IPS-NIHi7 (cell line): Measurements from ENCODE around the gene EOMES.
A peak's percentile ranks its signal among the peaks of the same experiment; 100 is the strongest.

ENCODE experiments used
- DNase-seq: peaks from one replicate; pipeline ENCODE4 v3.0.0; 2012; ENCODE audit warnings: mixed read lengths; ENCODE audit errors: extremely low spot score

Gene EOMES

DNA sequence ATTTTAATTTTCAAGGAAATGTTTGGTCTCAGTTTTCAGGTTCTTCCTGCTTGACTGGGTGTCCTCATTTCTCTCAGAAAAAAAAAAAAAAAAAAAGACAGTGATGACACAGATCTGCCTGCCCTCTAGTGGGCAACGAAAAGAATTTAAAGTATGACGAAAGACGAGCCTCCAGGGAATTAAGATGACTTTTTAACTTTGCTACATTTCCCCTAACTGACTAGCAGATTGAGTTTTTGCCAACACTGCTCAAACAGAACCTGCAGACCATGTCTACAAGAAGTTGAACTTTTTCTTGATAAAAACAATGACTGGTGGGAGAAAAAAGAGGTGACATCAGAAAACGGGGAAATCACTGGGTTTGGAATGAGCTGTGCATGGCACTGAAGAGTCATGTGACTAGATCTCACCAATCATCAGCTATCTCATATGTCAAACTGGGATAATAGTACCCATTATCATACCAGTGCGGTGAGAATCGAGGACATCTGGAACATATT lies 40.8 kb downstream of the EOMES start:
- DNase-seq: peak; percentile 57

DNA sequence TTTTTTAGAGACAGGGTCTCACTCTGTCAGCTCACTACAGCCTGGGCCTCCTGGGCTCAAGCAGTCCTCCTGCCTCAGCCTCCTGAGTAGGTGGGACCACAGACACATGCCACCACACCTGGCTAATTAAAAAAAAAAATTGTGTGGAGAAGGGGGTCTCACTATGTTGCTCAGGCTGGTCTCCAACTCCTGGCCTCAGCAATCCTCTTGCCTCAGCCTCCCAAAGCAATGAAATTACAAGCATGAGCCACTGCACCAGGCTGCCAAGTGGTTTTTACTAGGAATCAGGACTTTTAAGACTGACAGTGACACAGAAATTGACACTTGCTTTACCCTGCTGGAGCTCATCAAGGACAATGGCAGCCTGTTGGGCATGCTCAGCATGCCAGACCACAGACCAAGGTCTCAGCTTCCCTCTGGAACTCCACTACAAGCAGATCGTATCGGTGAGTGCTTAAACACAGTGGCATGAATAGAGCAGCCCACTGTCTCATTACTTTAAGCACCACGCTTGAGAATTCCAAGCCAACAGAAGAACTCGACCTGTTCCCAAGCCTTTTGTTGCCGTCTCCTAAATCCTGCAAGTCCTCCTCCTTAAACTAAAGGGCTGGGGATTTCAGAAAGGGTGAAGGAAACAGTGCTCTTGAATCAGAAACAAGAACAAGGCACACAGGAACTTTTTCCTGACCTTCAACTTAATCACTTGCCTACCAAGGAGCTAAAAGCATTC lies 41.4 kb downstream of the EOMES start:
- peak; percentile 41 for DNase-seq

DNA sequence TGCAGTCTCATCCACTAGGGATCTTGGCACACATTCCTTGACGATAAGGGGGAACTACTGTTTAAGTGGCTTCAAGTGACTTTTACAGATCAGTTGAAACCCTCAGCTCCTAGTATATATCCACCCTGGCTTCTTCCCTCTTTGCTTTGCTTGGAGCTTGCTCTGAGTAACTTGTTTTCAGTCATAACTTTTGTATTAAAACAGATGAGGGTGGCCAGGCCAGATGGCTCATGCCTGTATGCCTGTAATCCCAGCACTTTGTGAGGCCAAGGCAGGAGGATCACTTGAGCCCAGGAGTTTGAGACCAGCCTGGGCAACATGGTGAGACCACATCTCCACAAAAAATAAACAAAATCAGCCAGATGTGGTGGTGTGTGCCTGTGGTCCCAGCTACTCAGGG lies 42.4 kb downstream of the EOMES start:
- no peak for DNase-seq

DNA sequence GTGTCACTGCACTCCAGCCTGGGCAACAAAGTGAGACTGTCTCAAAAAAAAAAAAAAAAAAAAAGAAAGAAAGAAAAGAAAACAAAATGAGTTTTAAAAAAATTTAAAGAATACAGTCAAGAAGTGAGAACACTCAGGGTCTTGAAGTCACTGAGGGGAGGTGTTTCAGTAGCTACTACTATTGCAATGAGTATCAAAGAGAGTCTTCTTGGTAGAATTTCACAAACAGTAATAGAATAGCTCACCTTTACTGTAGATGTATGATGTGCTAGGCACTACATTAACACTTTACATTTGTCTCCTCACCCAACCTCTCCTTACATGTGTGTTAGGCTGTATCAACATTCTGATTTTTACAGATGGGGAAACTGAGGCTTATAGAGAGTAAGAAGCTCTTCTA lies 43.9 kb downstream of the EOMES start:
- no peak for DNase-seq

DNA sequence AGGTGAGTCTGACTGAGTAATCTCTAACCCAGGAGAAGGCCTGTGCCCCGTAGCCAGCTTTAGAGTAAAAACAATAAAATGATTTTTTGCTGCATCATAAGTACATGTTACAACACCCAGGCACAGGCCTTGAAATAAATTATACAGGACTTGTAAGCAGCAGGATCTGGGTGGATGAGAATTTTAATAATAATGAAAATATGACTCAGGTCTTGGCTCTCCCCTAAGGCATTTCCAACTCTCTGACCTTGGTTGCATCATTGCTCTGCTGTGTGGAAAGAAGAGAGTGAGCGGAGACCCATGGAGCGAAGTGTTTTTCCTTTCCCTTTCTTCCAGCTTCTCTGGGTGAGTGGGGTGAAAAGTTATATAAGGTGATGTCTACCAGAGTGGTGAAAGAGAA lies 44.6 kb downstream of the EOMES start:
- DNase-seq: no peak

DNA sequence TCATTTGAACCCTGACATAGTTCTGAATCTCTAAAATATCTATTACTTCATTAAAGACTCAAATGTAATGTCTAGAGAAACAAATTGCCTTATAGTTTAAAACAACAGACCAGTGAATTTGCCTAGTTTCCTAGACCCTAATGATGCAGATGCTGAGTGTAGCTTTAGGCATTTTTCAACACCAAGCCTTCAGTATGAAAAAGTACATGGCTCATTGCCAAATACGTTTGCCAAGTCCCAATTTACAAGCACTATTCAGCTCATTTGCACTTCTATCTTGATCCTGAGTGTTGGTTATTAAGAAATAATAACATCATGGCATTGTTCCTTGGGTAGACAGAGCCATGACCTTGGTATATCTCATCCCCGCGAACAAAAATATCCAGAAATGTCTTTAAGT lies 46.8 kb downstream of the EOMES start:
- no peak for DNase-seq

DNA sequence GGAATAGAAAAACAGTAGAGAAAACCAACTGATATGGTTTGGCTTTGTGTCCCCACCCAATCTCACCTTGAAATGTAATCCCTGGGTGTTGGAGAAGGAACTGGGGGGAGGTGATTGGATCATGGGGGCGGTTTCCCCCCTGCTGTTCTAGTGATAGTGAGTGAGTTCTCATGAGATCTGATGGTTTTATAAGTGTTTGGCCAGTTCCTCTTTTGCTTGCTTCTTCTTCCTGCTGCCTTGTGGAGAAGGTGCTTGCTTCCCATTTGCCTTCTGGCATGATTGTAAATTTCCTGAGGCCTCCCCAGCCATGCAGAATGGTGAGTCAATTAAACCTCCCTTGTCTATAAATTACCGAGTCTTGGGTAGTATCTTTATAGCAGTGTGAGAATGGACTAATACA lies 48.4 kb downstream of the EOMES start:
- no peak for DNase-seq

DNA sequence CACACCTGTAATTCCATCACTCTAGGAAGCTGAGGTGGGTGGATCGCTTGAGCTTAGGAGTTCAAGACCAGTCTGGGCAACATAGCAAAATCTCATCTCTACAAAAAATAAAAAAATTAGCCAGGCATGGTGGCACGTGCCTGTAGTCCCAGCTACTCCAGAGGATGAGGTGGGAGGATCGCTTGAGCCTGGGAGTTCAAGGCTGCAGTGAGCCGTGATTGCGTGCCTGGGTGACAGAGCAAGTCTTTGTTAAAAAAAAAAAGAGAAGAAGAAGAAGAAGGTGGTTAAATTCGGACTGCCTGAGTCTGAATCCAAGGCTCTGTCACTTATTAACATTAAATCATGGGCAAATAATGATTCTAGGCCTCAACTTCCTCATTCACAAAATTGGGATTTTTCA lies 51.0 kb downstream of the EOMES start:
- DNase-seq: no peak

DNA sequence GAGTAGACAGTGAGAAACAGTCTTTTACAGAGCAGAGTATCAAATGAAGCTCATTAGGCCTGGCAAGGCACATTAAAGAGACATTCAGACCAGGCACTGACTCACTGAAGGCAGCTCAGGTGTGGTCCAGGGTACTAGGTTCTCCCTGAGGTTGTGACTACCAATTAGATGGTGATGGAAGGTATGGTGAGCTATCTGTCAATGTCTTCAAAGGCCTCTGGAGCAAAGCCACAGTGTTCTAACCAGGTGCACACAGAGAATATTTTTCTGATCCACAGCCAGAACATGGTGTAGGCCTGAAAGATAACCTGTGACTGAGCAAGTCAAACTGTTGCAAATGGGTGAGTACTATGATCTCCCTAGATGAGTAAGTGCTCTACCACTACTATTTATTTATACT lies 51.5 kb downstream of the EOMES start:
- no peak for DNase-seq

DNA sequence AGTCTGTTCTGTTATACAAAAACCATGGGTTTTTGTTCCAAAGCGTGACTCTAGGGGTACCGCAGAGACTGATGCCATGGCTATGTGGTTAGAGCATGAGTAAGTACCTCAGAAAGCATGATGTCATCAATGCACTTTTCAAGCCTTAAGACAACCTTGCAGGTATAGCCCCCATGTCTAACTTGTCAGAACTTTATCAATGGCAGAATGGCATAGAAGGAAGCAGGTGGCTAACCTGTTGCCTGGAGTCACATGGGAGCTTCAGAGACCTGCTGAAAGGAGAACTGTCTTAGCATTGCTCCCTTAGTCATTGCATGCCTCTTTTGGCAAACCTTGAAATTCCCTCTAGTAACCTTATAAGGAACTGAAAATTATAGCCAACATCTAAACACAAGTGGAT lies 52.5 kb downstream of the EOMES start:
- DNase-seq: no peak

DNA sequence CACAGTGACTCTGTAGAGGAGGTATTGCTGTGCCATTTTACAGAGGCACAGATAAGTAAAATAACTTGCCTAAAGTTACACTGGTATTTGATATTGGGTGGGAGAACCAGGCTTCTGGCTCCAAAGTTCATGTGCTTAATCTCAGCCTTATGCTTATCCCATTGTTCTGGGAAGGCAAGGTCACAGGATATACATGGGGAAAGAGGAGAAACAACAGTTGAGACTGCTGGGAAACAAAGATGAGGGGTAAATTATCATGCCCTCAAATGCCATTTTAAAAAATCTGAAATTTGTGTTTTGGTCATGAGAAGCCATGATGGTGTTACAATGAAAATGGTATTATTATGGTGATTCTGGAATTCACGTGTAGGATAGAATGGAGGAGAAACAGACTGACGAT lies 54.4 kb downstream of the EOMES start:
- no peak for DNase-seq

DNA sequence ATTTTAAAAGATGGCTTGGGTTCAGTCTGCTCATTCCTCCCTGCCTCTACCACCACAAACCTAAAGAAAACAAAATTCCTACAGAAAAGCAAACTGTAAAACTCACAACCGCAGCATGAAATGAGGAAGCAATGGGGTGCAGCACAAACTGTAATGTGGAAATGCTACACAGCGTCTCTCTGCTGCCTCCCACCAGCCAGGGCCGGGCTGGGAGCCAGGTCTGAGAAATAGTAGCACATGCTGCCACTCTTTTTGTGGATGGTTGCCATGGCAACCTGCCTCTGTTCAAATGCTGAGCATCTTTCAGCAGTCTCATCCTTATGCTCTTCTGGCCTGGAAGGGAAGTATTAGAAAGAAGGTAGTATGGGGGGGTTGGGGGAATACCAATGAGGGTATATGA lies 55.4 kb downstream of the EOMES start:
- peak; percentile 78 for DNase-seq

DNA sequence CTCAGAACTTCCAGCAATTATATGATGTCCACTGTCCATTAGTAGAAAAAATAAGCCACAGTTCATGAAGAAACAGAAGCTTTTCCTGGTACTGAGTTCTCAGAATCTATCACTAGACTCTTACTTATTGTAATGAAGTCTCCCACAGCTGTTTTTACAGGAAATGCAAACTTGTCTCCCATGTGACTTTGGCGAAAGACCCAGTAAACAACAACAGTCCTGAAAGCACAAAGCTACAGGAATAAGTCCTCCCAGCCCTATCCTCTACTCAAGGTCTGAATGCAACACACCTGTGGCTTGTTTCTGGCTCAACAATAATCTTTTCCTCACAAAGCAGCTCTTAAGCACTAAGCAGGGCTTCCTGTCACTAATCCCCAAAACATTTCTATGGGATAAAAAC lies 55.9 kb downstream of the EOMES start:
- DNase-seq: peak; percentile 30
